GM12873 (cell line): ENCODE data around the gene PIGT.

Experiments
- TF ChIP-seq, protein P1 (sequence below): IDR thresholded peaks from 2 replicates; pipeline ENCODE4 v1.5.1; 2012; ENCODE audit warnings: low read depth, mild to moderate bottlenecking, moderate library complexity, low read length, control low read depth; ENCODE audit not compliant: insufficient read depth; ENCODE audit errors: missing control alignments

PIGT gene

DNA sequence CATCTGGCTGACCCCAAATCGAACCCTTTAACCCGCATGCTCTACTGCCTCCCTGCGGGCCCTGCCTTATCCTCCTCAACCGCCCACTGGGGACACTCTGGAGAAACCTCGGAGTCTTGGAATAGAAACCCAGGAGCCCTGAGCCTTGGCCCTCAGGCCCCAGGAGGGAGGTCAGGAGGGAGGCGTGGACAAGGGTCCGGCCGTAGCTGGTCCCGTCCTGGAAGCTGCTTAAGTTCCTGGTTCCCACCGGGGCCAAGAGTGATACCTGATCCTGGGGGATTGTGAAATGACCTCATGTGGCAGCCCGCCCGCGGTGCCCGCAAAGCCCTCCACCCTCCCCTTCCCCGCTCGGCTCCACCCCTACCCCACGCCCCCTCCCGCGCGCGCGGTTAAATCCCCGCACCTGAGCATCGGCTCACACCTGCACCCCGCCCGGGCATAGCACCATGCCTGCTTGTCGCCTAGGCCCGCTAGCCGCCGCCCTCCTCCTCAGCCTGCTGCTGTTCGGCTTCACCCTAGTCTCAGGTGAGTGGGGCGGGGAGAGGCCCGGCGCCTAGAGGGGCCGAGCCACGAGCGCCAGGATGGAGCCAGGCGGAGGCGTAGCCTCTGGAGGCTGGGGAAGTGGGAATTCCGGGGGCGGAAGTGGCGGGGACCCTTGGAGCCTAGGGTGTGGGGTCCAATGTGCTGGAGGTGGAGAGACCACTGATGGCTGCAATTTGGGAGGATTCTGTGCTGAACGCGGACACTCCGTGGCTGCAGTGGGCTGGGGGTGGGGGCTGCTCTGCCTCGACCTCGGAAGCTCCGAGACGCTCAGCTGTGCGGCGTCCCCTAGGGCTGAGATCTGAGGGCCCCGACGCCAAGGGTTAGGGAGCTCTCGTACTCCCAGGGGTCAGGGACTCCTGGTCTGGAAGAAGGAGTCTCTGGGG lies 53.7 kb downstream of the PIGT start, which contains the start of gene WFDC2:
TSS of gene WFDC2 (plus strand) at position 418 of the 926 bp plus-strand sequence. CDS start at position 447, 29 bp downstream.
- TF ChIP-seq, protein P1, sequence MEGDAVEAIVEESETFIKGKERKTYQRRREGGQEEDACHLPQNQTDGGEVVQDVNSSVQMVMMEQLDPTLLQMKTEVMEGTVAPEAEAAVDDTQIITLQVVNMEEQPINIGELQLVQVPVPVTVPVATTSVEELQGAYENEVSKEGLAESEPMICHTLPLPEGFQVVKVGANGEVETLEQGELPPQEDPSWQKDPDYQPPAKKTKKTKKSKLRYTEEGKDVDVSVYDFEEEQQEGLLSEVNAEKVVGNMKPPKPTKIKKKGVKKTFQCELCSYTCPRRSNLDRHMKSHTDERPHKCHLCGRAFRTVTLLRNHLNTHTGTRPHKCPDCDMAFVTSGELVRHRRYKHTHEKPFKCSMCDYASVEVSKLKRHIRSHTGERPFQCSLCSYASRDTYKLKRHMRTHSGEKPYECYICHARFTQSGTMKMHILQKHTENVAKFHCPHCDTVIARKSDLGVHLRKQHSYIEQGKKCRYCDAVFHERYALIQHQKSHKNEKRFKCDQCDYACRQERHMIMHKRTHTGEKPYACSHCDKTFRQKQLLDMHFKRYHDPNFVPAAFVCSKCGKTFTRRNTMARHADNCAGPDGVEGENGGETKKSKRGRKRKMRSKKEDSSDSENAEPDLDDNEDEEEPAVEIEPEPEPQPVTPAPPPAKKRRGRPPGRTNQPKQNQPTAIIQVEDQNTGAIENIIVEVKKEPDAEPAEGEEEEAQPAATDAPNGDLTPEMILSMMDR: no peak

- TF ChIP-seq, protein P1: no peak
Measured at GRCh38 chr20:45470262-45470931, 54.5 kb downstream of the PIGT start.

DNA sequence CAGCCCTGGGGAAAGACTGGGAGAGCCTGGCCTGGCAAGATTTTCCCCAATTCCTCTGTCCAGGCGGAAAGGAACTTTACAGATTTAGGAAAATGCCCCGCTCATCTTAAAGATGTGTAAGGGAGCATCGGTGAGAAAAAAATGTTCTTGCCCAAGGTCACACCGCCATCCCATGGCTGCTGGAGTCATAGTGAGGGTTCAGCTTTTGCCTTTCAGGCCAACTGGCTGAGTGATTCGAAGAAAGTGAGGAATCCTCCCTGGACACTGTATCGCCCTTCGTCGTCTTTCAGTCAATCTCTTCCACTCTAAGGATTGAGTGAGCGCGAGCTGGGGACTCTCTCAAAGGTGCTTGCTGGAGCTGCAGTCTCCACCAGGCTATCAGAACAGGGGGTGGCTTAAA lies 55.0 kb downstream of the PIGT start:
- TF ChIP-seq, protein P1: peak; percentile 24
